HG03575 (cell line): ENCODE results near the gene RAB27A.

Source experiments
- ATAC-seq: cut with Tn5 transposase; IDR thresholded peaks from one replicate; pipeline ENCODE4 v1.9.1; 2021; ENCODE audit not compliant: unreplicated experiment, insufficient number of reproducible peaks, low FRiP score; ENCODE audit errors: extremely low read depth

RAB27A gene

GRCh38 chr15:55186331-55186730 lies 103.3 kb downstream of the RAB27A start:
- no peak for ATAC-seq

- ATAC-seq, result no peak
Measured at GRCh38 chr15:55183679-55184078, 105.9 kb downstream of the RAB27A start.

GRCh38 chr15:55179141-55179540 lies 110.5 kb downstream of the RAB27A start:
- no peak for ATAC-seq

- no peak for ATAC-seq
Measured at GRCh38 chr15:55170361-55170760, 119.3 kb downstream of the RAB27A start.

- ATAC-seq, result peak; percentile 83
Measured at GRCh38 chr15:55168350-55168974, 121.2 kb downstream of the RAB27A start.

GRCh38 chr15:55164284-55164683 lies 125.3 kb downstream of the RAB27A start:
- no peak for ATAC-seq
